Caco-2 (cell line): ENCODE measurements around the gene YAE1. TPM values are rescaled to one million over a fixed set of nuclear protein-coding genes. Genes with fewer than 3 reads are reported as not detected.

Experiments used
- BruUV-seq: library from RNA; stranded (reverse); fragments of 400-500 nt; replicated peaks from 2 replicates; lab custom pipeline; 2021; lab: Mats Ljungman, UMichigan
- CTCF ChIA-PET: fragments of 300-600 bp; sonication (Branson Sonifier 250); formaldehyde crosslinking; loops from one replicate; lab custom pipeline; 2022; ENCODE audit warnings: antibody characterized with exemption; lab: Charles Lee
- POLR2A ChIA-PET: fragments of 300-600 bp; sonication (Branson Sonifier 250); formaldehyde crosslinking; loops from one replicate; lab custom pipeline; 2022; ENCODE audit warnings: antibody characterized with exemption; lab: Charles Lee
- DNase-seq, 2 experiments: peaks; one replicate each; pipeline versions ENCODE4 v3.0.0 to v3.0.0-alpha.2; 2020 to 2022
- H3K27me3 ChIP-seq: replicated peaks from 2 replicates; pipeline ENCODE4 v1.6.0; 2011; ENCODE audit warnings: low read length; ENCODE audit not compliant: control insufficient read depth, insufficient read depth
- H3K36me3 ChIP-seq: 2 replicates; pipeline ENCODE4 v1.5.1; 2011; ENCODE audit warnings: low read length; ENCODE audit not compliant: control insufficient read depth, insufficient read depth
- H3K4me1 ChIP-seq: fragments of 250-450 bp; sonication (Bioruptor Pico); 2 replicates; pipeline ENCODE4 v1.5.1; 2020; ENCODE audit warnings: mild to moderate bottlenecking
- H3K4me3 ChIP-seq: 2 replicates; pipeline ENCODE4 v1.5.1; 2011; ENCODE audit warnings: low read depth, mild to moderate bottlenecking, control low read depth, low read length
- H3K9me3 ChIP-seq: fragments of 250-450 bp; sonication (Bioruptor Pico); 2 replicates; pipeline ENCODE4 v1.5.1; 2020; ENCODE audit warnings: mild to moderate bottlenecking, moderate library complexity
- H3K27ac Mint-ChIP-seq: one replicate; pipeline ENCODE4 v1.8.0; 2022; ENCODE audit warnings: mixed read lengths; ENCODE audit not compliant: unreplicated experiment
- H3K27me3 Mint-ChIP-seq: one replicate; pipeline ENCODE4 v1.8.0; 2022; ENCODE audit warnings: mixed read lengths; ENCODE audit not compliant: insufficient read depth, unreplicated experiment
- H3K36me3 Mint-ChIP-seq: one replicate; pipeline ENCODE4 v1.8.0; 2022; ENCODE audit warnings: mild to moderate bottlenecking, mixed read lengths; ENCODE audit not compliant: insufficient read depth, unreplicated experiment
- H3K4me1 Mint-ChIP-seq: one replicate; pipeline ENCODE4 v1.8.0; 2022; ENCODE audit warnings: low read depth, mixed read lengths; ENCODE audit not compliant: unreplicated experiment
- H3K4me3 Mint-ChIP-seq: one replicate; pipeline ENCODE4 v1.8.0; 2022; ENCODE audit warnings: mild to moderate bottlenecking, moderate library complexity, mixed read lengths; ENCODE audit not compliant: unreplicated experiment
- H3K9me3 Mint-ChIP-seq: one replicate; pipeline ENCODE4 v1.8.0; 2022; ENCODE audit warnings: mixed read lengths; ENCODE audit not compliant: unreplicated experiment
- CTCF ChIP-seq, 2 experiments: fragments of 200-600 bp in 1 of 2; IDR thresholded peaks; 1 replicate in 1 of 2; 2 replicates in 1 of 2; pipeline versions ENCODE4 v1.5.1 to v1.8.0; 2011 to 2022; ENCODE audit warnings: antibody characterized with exemption in 1 of 2, control low read depth in 1 of 2, inconsistent platforms in 1 of 2, low read depth in 1 of 2, low read length in 1 of 2, mild to moderate bottlenecking in 1 of 2, moderate library complexity in 1 of 2; ENCODE audit not compliant: insufficient read depth in 1 of 2, severe bottlenecking in 1 of 2, unreplicated experiment in 1 of 2
- intact Hi-C: fragments of 100-400 bp; cut with micrococcal nuclease; formaldehyde crosslinking; loops from one replicate; pipeline ENCODE4 v1.10.0; 2022; ENCODE audit not compliant: unreplicated experiment
- total RNA-seq: library from RNA; stranded (reverse); gene quantifications from 2 replicates; pipeline ENCODE4 v1.2.3, GENCODE V29; 2022

YAE1 gene
- total RNA-seq, 1 experiment from 2014 or later = 22.4 TPM

- BruUV-seq = no TSS peak
- Mint-ChIP-seq H3K4me3 (no peak overlapping the region), H3K4me1 (peaks cover 8% of the 10 kb centered on the region), H3K36me3 (no peaks in the 10 kb centered on the region), H3K27me3 (peaks cover 10% of the 10 kb centered on the region), H3K9me3 (no peaks in the 10 kb centered on the region), H3K27ac (no peak overlapping the region)
- H3K4me3 ChIP-seq = no peak overlapping the region
- no peaks in the 10 kb centered on the region for H3K36me3 ChIP-seq
- ChIA-PET POLR2A (no interaction called here), CTCF (no interaction called here)
- H3K9me3 ChIP-seq = no peaks in the 10 kb centered on the region
- TF ChIP-seq CTCF (IDR thresholded peaks at IDR 0.05; ENCODE audit: insufficient read depth in 1 of 2, low read depth in 1 of 2, low read length in 1 of 2, severe bottlenecking in 1 of 2, unreplicated experiment in 1 of 2) = no peak
- H3K4me1 ChIP-seq = no peaks in the 10 kb centered on the region
- no peaks in the 10 kb centered on the region for H3K27me3 ChIP-seq
- DNase-seq = no peak
- intact Hi-C loops = no loop called here
Measured at GRCh38 chr7:39557911-39558310, 8.3 kb upstream of the YAE1 start.

- BruUV-seq = no TSS peak
Measured at GRCh38 chr7:39560408-39560807, 5.8 kb upstream of the YAE1 start.

DNA sequence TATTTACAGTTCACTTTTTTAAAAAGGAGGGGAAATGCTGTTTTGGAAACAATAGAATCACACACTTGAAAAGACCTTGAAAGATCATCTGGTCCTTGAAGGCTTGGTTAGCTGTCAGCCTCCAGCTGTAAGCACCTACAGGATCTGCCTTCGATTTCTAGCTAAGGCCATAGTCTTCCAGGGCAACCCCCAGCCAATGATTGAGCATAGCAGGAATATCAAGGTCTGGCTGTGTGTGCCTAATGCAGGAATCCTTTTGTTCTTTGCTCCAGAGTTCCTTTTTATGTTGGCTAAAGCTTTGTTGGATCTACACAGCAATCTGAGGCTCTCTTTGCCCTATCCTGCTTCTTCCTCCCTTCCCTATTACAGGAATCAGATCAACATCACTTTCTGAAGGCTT is 5.2 kb upstream of the YAE1 start:
- no peaks in the 10 kb centered on the region for H3K4me1 ChIP-seq
- no peaks in the 10 kb centered on the region for H3K9me3 ChIP-seq
- no peak for DNase-seq
- no peaks in the 10 kb centered on the region for H3K36me3 ChIP-seq
- no peak overlapping the region for H3K4me3 ChIP-seq
- Mint-ChIP-seq H3K9me3 (no peaks in the 10 kb centered on the region), H3K36me3 (peaks cover 1% of the 10 kb centered on the region), H3K4me1 (peaks cover 8% of the 10 kb centered on the region), H3K27me3 (peaks cover 4% of the 10 kb centered on the region), H3K4me3 (no peak overlapping the region), H3K27ac (no peak overlapping the region)
- no TSS peak for BruUV-seq
- intact Hi-C loops = no loop called here
- no peak for TF ChIP-seq CTCF (IDR thresholded peaks at IDR 0.05; ENCODE audit: insufficient read depth in 1 of 2, low read depth in 1 of 2, low read length in 1 of 2, severe bottlenecking in 1 of 2, unreplicated experiment in 1 of 2)
- ChIA-PET CTCF (no interaction called here), POLR2A (no interaction called here)
- H3K27me3 ChIP-seq = no peaks in the 10 kb centered on the region

More at GRCh38 chr7:39560408-39560807, 5.8 kb upstream of the YAE1 start:
- Histone ChIP-seq H3K4me1 (no peaks in the 10 kb centered on the region), H3K4me3 (no peak overlapping the region), H3K36me3 (no peaks in the 10 kb centered on the region), H3K27me3 (no peaks in the 10 kb centered on the region), H3K9me3 (no peaks in the 10 kb centered on the region)
- ChIA-PET POLR2A (no interaction called here), CTCF (no interaction called here)
- Mint-ChIP-seq H3K27ac (no peak overlapping the region), H3K9me3 (no peaks in the 10 kb centered on the region), H3K36me3 (no peaks in the 10 kb centered on the region), H3K27me3 (peaks cover 4% of the 10 kb centered on the region), H3K4me3 (no peak overlapping the region), H3K4me1 (peaks cover 8% of the 10 kb centered on the region)
- no peak for DNase-seq
- intact Hi-C loops = no loop called here
- TF ChIP-seq CTCF (IDR thresholded peaks at IDR 0.05; ENCODE audit: insufficient read depth in 1 of 2, low read depth in 1 of 2, low read length in 1 of 2, severe bottlenecking in 1 of 2, unreplicated experiment in 1 of 2) = no peak
